HG03575 (cell line): ENCODE results near the gene MTOR.

Experiments
- ATAC-seq: cut with Tn5 transposase; IDR thresholded peaks from one replicate; pipeline ENCODE4 v1.9.1; 2021; ENCODE audit not compliant: unreplicated experiment, insufficient number of reproducible peaks, low FRiP score; ENCODE audit errors: extremely low read depth

MTOR gene

GRCh38 chr1:11058595-11059154 is 203.7 kb downstream of the MTOR start:
- ATAC-seq, result no peak

- ATAC-seq, result no peak
Observed at GRCh38 chr1:11058026-11058425, 204.3 kb downstream of the MTOR start.

GRCh38 chr1:11057477-11057876 is 204.9 kb downstream of the MTOR start:
- ATAC-seq, result no peak
